GM19467 (cell line): ENCODE data around the gene RNFT2.

Source experiments
- ATAC-seq: cut with Tn5 transposase; IDR thresholded peaks from one replicate; pipeline ENCODE4 v1.9.1; 2021; ENCODE audit warnings: mild to moderate bottlenecking, moderate library complexity; ENCODE audit not compliant: unreplicated experiment

Gene RNFT2

DNA sequence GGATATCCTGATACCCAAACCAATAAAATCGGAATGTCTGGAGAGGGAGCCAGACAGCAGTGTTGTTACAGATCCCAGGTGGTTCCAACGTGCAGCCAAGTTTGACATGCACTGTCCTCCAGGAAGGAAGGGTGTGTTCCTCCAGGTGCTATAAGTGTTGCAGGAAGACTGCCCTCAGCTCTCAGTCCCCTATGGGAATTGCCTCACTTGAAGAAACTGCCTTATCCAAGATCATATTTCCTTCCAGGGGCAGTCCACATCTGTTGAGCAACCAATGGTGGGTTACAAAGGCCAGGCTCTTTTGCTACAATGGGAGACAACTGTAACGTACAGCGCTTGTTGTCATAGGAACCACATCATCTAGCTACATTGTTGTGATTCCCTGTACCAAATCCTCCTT, 159.4 kb downstream of the RNFT2 start:
- ATAC-seq: no peak

DNA sequence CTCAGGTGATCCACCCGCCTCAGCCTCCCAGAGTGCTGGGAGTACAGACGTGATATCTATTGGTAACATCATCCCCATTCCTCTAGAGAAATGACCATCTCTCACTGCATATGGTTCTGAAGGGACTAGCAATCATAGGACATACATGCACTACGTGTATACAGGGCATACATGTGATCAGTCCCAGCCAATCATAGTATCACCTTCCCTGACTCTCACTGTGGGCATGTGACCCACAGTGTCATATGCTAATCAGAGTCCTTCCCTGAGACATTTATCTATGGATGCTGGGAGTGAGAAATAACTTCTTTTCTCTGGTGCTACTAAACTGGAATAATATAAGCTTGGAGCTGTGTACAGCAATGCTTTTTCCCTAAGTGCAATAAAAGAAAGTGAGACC, 160.6 kb downstream of the RNFT2 start:
- ATAC-seq: no peak

DNA sequence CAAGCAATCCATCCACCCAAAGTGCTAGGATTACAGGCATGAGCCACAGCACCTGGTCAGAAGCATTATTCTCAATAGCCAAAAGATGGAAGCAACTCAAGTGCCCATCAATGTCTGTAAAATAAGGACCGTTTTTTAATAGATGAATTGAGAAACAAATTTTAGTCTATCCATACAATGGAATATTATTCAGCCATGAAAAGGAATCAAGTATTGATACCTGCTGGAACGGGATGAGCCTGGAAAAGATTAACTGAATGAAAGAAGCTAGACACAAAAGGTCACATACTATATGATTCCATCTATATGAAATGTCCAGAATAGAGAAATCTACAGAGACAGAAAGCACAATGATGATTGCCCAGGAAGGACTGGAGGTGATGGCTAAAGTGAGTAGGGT, 163.5 kb downstream of the RNFT2 start:
- ATAC-seq: no peak
